HG03066 (cell line): Measurements from ENCODE around the gene INSL6.
"Not testable (repeated sequence)": the region's sequence is repeated elsewhere in the genome, so short reads cannot be mapped to it uniquely, and the experiment has no call there.

ENCODE experiments used
- ATAC-seq: cut with Tn5 transposase; IDR thresholded peaks from one replicate; pipeline ENCODE4 v1.9.1; 2021; ENCODE audit warnings: low read depth; ENCODE audit not compliant: unreplicated experiment

INSL6 gene, protein sequence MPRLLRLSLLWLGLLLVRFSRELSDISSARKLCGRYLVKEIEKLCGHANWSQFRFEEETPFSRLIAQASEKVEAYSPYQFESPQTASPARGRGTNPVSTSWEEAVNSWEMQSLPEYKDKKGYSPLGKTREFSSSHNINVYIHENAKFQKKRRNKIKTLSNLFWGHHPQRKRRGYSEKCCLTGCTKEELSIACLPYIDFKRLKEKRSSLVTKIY

DNA sequence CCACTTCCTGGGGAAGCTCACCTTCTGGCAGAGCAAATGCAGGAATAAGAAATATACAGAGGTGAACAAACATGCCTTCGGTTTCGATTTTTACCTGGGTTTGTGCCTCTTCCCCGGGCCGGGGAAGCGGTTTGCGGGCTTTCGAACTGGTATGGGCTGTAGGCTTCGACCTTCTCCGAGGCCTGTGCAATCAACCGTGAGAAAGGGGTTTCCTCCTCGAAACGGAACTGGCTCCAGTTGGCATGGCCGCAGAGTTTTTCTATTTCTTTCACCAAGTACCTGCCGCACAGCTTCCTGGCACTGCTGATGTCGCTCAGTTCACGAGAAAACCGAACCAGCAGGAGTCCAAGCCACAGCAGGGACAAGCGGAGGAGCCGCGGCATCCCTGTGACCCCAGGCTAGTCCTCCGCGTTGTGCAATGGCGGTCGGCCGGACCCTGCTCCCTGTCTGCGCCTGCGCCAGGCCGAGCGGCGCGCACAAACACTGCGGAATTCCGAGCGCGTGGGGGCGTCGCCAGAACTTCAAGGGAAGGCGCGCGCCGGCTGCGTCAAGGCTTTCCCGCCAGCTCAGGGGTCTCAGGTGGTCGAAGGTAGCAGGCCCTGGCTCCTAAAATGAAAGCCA, at the start of gene INSL6:
Gene INSL6 (minus strand): TSS at position 420 of the 621 bp plus-strand sequence. CDS start 37 bp downstream, at position 383.
- ATAC-seq, result no peak

DNA sequence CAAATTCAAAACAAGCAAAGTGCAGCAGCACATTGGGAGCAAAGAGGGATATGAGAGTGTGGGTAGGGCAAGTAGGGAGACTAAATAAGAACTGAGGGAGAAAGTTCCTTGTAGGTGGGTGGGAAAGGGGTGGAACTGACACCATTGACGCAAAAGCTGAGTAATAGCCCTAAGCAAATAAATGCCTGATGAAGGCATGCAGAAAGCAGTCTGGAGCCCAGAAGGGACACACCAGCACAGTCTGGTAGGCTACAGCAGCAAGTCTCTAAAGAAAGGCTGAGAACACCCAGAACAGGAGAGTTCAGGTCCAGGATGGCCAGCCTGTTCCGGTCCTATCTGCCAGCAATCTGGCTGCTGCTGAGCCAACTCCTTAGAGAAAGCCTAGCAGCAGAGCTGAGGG, 45.8 kb upstream of the INSL6 start, which contains the start of gene INSL4:
Gene INSL4 (plus strand): TSS at position 208 of the 400 bp plus-strand sequence. CDS start 105 bp downstream, at position 313.
- no peak for ATAC-seq

DNA sequence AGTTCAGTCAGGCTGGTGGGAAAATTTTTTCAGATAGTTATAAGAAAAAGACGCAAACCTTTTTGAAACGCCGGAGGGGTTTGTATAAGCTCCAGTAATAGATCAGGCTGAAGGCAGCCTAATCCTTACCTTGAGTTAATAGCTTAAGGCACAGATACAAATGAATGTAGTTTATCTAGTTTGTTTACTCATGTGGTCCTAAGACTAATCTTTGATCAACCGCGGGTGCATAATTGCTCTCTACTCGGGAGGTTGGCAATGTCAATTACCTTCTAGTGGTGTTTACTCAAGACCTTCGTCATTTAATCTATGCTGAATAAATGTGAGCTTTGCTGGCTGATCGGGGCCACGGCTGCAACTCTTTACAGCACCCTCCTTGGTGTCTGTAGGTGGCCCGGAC, 45.1 kb upstream of the INSL6 start:
- no peak for ATAC-seq

DNA sequence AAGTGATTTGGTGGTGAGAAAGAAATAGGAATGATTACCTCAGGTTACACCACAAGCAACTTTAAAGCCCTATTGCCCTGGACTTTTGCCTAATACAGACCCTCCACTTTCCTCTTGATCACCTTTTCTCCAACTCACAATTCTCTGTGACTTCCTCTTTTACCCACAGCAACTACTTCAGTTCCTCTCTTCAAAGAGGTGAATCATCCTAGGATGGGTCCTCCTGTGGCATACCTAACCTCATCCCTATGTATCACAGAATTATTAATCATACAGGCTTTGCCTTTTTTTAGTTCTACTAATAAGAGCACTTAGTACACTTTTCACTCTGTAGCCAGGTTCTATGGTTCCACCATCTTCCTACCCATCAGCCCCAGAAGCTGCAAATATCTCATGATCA, 19.6 kb upstream of the INSL6 start:
- no peak for ATAC-seq

DNA sequence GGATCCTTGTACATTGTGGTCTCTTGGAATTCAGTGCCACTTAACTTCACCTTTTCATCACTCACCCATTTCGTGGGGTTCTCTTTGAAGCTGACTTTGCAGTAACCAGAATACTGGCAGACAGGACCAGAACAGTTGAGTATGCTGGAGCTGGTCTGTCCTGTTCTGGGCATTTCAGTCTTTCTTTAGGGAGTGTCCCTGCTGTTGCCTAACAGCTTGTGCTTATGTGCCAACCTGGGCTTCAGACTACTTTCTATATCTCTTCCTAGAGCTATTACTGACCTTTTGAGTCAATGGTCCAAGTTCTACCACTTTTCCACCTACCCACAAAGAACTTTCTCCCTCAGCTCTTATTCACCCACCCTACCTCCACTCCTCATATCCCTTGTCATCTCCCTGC, 10.0 kb upstream of the INSL6 start:
- ATAC-seq, result no peak

DNA sequence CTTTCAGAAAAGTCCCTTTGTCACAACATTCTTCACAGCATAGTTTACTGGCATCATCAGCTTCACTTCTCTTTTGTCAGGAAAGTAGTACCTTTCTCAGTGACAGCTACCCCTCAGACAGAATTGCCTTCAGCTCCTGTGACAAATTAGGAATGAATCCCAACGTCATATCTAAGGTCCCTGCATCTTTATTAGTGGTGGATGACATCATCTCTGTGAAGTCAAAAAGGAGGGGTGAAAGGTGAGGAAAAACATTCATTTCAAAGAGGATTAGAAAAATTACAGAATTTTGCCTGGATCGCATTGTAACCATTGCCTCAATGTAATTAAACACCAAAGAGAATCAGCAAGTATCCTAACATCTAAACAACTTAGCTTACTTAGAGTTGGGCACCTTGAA, 7.9 kb upstream of the INSL6 start:
- ATAC-seq, result no peak

DNA sequence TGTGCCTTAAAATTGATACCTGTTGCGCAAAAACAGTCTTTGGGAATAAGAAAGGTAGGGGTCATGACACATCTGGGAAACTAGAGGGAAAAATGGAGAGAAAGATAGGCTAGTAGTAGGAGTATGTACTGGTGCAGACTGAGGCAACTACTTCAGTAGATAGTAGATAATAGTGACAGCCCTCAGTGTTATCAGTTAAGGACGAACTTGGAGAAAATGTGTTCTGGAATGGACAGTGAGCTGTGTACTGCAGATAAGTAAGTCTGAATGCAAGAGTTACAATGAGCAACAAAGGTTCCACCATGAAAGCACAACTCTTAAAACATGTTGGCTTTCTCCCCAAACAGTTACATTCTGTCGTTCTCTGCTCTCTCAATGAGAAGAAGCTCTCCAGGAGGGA, 6.5 kb upstream of the INSL6 start:
- no peak for ATAC-seq

DNA sequence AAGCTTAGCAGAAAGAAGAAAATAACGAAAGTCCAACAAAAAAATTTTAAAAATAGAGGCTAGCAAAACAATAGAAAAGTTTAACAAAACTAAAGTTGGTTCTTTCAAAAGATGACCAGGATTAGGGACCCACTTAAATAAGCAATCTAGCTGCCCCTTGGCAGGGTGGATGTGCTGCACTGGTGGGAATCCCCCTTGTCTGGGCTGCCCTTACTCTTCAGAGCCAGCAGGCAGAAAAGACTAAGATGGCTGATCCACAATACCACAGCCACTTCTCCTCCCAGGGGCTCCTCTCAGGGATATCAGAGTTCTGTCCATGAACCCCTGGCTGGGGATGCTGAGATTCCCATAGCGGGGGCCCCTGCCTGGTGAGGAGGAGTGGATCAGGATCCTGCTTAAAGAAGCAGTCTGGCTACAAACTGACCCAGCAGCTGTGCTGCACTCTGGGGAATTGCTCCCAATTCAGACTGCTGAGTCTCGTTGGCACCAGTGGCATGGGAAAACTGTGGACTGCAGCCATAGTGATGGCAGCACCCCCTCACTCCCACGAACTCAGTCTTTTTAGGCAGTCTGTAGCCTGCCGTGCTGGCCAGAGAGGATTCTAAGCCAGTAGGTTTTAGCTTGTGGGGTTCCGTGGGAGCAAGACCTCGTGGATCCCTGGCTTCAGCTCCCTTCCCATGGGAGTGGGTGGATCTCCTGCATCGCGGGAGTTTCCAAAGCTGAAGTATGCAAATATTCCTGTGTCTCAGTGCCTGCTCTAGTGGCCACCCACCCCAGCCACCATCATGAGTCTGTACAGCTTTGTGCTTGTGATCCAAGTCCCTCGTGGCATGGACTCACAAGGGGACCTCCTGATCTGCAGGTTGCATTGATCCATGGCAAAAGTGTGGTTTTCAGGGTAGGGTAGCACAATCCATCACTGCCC, 2.9 kb upstream of the INSL6 start:
- no peak for ATAC-seq

DNA sequence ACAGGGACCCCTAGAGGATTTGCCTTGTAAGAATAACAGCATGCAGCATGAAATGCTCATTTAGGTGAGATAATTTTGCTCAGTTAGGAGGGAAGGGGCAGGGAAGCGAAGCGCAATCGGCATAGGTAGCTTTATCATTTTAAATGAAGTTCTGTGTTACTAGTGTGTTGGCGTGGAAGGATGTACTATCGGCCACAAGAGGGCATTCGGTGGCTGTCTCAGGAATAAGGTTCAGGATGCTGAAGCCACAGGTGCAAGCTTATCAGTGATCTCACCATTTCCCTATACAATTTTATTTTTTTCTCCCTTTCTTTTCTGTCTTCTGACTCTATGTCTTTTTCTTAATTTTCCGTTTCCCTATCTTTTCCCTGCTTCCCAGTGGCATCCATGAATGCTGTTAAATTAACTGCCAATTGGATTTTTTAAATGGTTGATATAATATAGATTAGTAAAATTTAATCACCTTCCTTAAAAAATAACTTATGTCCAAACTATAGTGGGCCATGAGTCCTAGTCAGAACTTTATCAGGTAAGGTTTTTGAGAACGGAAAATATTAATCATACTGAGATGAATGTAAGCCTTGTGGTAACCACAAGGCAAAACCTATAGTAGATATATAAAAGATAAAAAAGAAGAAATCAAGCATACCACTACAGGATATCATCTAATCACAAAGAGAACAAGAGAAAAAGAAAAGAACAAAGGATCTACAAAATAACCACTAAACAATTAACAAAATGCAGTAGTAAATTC, 1.2 kb upstream of the INSL6 start:
- ATAC-seq, result no peak

DNA sequence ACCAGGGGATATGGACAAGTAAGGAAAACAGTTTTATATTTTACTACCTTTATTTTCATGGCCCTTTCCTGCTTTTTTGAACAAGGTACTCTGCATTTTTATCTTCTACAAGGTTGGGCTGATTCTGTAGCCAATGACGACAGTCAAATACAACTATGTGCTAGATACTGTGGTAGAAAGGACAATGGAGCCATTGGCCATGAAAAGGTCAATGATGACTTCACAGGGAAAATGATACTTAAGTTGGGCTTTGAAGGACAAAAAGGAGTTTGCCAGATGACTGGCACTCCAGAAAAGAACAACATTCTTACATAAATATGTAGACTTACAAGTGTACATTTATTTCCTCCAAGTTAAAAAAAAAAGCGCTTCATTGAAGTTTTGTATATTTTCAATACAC, 663 bp downstream of the INSL6 start:
- ATAC-seq, result no peak

DNA sequence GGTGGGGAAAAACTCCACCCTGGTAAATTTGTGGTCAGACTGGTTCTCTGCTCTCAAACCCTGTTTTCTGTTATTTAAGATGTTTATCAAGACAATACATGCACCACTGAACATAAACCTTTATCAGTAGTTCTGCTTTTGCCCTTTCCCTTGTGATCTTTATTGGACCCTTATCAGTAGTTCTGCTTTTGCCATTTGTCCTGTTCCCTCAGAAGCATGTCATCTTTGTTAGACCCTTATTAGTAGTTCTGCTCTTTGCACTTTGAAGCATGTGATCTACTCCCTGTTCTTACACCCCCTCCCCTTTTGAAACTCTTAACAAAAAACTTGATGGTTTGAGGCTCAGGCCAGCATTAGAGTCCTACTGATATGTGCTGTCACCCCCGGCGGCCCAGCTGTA, 4.8 kb downstream of the INSL6 start:
- ATAC-seq, result not testable (repeated sequence)

DNA sequence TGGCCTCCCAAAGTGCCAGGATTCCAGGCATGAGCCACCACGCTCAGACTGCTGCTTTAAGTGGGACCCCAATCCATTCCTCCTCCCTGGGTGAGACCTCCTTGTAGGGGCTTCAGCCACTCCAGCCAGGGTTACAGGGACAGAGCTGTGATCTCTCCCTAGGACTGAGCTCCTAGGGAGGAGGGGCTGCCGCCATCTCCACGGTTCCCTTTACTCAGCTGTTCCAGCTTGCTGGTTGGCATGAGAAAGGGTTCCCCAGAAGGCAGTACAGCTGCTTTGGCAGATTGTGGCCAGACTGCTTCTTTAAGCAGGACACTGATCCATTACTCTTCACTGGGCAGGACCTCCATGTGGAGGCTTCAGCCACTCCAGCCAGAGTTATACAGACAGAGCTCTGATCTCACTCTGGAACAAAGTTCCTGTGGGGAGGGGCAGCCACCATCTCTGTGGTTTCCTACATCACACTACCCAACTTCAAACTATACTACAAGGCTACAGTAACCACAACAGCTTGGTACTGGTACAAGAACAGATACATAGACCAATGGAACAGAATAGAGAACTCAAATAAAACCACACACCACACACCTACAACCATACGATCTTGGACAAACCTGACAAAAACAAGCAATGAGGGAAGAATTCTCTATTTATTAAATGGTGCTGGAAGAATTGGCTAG, 7.2 kb downstream of the INSL6 start:
- ATAC-seq, result no peak

DNA sequence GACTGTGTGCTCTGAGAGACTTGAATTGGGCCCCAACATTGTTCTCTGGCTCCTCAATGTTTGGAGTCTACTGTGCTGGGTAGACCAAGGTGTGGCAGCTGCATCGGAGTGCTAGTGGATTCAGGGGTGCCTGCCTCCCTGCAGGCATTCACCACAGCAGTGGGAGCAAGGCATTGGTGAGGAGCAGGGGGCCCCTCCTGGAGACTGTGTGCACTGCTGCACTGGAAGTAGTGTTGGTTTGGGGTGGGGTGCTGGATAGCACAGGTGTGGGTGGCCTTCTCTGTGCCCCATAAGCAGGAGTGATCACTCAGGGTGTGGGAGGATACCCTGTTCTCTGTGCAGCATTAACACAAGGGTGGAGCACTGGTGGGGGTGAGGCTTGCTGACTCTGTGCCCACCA, 39.2 kb downstream of the INSL6 start:
- no peak for ATAC-seq

DNA sequence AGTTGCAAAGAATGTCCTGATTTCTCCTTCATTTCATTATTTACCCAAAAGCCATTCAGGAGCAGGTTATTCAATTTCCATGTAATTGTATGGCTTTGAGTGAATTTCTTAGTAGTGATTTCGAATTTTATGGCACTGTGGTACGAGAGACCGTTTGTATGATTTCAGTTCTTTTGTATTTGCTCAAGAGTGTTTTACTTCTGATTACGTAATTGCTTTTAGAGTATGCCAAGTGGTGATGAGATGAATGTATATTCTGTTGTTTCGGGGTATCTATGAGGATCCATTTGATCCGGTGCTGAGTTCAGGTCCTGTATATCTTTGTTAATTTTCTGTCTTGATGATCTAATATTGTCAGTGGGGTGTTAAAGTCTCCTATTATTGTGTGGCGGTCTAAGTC, 41.2 kb downstream of the INSL6 start:
- ATAC-seq, result no peak

DNA sequence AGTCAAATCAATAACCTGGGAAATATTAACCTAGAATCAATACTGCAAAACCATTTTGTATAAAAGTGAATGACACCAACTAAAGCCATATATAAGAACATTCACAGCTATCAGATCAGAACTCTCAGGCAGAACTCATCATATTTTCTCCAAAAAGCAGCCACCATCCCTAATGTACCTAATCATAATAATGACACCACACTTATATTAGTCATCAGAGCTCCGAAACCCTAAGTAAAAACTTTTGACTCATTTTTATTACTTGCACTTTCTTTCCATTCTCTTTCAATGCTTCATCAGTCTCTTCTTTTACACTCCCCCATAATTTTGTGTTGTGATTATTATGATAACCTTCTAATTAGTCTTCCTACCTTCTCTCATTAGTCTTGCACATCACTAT, 45.3 kb downstream of the INSL6 start:
- ATAC-seq, result no peak

DNA sequence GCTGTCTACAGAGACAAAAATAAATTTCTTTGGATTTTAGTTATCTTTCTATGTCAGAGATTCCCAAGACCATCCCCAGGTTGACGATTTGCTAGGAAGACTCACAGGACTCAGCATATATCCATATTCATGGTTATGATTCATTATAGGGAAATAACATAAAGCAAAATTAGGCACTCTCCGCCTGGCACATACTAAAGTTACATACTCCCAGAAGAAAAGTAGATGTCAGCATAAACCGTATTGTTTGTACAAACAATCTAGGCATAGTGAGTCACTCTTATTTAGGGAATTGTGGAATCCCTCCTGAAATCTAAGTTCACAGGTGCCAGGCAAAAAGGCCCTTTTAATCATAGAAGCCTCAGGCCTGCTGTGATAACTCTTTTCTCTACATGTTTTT, 62.9 kb downstream of the INSL6 start:
- no peak for ATAC-seq

DNA sequence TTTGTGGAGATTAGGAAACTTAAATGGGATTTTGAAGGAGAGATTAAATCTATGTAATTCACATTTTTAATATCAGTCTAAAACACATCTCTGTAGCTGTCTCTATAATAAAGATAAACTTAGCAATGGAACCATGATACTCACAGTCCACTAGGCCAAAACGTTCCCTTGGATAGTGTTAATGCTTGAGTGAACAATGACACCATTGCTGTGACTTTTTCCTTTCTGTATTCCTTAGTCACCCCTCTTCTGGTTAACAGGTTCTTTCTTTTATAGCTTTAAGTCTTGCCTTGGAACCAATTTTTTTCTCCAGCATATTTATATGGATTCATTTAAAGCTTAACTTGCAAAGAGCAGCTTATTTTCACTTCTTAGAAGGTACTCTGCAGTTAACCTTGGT, 63.3 kb downstream of the INSL6 start:
- ATAC-seq, result no peak

DNA sequence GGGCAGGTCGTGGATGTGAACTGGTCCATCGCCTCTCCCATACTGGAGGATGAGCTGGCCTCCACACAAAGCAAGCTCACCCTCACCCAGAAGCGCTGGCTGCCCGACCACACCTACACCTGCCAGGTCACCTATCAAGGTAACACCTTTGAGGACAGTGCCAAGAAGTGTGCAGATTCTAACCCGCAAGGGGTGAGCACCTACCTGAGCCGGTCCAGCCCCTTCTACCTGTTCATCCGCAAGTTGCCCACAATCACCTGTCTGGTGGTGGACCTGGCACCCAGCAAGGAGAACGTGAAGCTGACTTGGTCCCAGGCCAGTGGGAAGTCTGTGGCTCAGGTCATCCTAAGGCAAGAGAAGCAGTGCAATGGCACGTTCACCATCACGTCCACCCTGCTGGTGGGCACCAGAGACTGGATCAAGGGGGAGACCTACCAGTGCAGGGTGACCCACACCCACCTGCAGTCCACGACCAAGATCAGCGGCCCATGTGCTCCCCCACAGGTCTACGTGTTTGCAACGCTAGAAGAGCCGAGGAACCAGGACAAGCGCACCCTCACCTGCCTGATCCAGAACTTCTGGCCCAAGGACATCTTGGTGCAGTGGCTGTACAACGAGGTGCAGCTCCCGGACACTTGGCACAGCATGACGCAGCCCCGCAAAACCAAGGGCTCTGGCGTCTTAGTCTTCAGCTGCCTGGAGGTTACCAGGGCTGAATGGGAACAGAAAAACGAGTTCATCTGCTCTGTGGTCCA, 71.3 kb downstream of the INSL6 start:
- ATAC-seq, result no peak
